GM19035 (cell line): ENCODE results near the gene AGXT2.

Experiments used
- ATAC-seq: cut with Tn5 transposase; IDR thresholded peaks from one replicate; pipeline ENCODE4 v1.9.1; 2021; ENCODE audit not compliant: unreplicated experiment

The AGXT2 gene, protein sequence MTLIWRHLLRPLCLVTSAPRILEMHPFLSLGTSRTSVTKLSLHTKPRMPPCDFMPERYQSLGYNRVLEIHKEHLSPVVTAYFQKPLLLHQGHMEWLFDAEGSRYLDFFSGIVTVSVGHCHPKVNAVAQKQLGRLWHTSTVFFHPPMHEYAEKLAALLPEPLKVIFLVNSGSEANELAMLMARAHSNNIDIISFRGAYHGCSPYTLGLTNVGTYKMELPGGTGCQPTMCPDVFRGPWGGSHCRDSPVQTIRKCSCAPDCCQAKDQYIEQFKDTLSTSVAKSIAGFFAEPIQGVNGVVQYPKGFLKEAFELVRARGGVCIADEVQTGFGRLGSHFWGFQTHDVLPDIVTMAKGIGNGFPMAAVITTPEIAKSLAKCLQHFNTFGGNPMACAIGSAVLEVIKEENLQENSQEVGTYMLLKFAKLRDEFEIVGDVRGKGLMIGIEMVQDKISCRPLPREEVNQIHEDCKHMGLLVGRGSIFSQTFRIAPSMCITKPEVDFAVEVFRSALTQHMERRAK

DNA sequence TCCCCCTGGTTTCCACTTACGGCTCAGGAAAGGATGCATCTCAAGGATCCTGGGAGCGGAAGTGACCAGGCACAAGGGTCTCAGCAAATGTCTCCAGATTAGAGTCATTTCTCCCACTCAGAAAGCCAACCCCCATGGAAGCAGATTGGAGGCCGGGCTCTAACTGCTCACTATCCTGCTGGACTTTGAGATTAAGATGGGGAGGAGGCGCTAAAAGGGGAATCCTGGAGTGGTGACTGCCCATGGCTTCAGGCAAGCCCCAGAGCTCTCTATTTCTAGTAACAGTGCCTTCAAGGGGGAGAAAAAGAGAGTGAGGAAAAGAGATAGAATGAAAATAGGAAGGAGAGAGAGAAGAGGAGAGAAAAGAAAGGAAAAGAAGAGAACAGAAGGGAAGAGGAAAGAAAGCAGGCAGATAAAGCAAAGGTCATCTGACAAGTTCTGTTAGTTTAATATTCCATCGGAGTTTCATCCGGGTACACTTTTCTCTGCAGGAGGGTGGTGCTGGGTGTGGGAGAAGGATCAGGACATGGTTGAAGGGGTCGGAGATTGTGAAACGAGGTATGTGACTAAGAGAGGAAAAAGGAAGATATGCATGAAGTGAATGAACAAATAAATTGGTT, at the start of gene AGXT2:
Gene AGXT2 (minus strand): TSS at position 165 of the 620 bp plus-strand sequence. CDS start 57 bp downstream, at position 108.
- no peak for ATAC-seq

DNA sequence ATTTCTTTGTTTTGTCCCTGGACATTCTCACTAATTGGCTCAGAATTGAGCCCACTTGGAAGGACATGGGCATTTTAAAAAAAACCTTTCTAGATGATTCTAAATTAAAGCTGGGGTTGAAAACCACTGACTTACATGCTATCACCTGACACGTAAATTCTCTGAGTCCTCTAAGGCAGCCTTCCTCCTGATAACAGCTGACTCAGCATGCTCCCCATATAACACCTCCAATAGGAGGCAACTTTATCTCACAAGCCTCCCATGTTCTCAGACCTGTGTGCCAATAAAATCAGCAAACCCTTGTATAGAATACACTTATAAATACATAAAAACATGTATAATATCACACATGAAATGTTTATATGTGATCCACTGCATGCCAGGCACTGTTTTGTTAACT, 49.2 kb upstream of the AGXT2 start:
- ATAC-seq: no peak

DNA sequence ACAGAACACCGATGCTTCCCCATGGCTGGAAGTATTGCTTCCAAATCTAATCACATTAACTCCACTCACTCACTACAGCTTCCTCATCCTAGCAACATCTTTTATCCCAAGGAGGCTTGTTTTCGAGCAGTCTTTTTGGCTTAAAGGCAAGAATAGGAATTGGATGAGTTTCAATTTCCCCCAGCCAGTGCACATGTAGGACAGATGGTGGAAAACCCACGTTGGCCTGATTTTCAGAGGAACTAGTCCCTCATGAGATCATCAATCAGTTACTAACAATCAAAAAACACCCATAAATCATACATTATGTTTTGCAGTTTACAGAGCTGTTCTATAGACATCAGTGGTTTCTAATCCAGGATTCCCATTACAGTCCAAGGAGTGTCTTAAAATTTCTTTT, 48.5 kb upstream of the AGXT2 start:
- no peak for ATAC-seq

DNA sequence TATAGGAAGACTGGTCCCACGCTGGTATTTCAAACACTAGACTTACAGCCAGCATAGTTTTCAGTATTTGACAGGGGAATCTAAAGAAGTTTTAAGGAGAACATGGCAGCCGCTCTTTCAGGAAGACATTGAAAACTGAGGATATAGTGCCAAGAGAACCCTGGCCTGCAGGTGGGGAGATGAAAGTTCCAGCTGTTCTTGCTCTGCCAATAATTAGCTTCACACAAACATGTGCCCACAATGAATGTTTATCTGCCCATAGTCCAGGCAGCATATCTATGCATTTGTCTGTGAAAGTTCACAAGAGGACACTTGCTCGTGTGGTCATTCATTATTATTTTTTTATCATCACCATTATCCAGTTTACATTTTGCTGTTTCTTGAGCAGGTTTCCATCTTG, 47.6 kb upstream of the AGXT2 start:
- no peak for ATAC-seq

DNA sequence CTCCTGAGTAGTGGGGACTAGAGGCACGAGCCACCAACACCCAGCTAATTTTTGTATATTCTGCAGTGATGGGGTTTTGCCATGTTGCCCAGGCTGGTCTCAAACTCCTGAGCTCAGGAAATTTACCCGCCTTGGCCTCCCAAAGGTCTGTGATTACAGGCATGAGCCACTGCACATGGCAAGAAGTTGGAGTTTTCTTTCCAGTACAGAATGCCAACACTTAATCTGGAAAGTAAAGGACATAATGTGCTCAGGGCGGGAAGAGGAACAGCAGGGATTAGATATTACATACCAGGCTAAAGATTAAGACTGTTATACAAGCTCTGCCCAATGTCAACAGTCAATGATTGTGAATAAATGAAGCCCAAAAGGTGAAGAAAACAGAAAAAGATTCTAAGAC, 47.2 kb upstream of the AGXT2 start:
- ATAC-seq: no peak

DNA sequence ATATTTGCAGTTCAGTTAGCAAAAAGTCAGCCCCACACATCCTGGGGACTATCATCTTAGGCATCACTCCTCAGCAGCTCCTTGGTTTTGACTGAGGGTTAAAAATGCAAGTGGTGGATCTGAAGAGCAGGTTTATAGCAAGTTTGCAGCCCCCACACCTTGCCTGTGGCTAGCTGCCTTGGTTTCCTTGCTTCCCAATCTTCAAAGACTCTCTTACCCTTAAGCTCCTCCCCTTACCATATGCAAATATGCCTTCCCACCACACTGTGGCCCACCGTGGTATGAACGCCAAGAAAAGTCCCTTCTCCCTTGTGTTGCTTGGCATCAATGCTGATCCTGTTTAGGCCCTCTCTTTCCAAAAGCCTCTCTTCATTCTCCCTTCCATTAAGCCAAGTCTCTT, 45.0 kb upstream of the AGXT2 start:
- ATAC-seq: no peak

DNA sequence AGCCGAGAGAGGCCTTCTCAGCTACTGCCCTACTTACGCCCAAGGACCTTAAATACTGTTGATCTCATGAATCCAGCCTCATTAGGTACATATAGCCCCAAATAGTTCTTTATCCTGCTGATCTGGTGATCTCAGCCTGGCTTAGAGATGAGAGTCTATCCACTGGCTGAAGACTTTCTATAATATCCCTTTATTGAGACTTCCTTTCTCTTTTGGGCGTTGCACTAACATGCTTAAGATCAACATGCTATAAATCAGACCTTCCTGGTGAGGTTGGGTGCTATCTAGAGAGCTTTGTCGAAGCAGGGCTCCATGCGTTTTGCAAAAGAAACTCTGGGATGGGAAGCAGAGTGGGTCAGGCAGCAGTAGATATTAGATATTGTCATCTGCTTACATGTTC, 44.0 kb upstream of the AGXT2 start:
- ATAC-seq: no peak

DNA sequence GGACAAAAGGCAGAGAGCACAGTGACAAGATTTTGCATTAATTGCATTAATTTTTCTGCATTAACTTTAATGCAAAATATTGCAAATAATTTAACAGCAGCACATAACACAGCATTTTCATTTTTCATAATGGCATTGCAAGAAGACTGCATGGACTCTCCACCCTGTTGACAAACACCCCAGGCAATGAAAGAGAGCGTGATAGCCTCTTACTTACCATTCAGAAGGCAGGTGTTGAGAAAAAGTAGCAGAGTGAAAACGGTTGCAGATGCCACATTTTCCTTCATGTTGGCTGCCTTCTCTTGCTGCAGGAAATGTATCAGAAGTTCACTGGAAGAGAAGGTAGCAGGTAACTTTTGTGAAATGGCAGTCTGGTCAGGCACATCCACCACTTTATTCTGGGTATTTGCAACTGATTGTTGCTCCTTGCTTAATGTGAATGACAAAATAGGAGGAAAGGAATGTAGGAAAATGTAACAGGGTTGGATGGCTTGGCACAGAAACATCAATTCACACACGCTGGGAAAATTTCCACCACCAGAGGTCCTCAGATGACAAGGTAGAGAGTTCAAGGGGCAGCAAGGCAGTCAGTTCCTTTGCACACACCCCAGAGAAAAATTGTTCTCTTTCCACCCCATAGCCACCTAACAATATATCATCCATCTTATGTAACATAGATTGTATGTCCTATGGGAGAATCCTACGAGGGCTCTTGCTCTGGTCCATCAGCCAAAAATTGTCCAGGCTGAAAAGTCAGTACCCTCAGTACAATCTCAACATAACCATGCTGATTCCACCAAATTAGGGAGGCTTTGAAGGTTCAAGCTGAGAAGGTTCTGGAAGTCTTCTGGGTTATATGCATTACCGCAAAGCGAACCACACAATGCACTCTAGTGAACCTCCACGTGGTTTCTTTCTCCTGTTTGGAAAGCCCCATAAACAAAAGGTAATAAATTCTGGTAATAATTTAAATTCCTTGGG, 41.9 kb upstream of the AGXT2 start:
- ATAC-seq: peak; percentile 63

DNA sequence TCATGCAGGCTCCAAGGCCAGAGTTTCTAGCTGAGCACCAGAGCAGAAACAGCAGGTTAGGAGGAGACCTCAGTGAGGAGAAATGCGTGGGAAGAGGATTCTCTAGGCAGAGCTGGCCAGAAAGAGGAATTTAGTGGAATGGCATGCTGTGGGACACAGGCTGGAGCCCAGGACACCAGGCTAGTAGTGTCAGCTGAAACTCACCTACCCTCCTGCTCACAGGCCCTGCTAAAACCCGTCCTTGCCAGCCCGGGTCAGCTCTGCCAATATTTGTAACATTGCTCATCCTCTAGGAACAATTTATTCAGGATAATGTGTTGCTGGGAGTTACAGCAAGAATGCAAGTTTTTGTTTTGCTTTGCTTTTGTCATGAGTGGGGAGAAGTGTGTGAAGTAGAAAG, 40.2 kb upstream of the AGXT2 start:
- no peak for ATAC-seq

DNA sequence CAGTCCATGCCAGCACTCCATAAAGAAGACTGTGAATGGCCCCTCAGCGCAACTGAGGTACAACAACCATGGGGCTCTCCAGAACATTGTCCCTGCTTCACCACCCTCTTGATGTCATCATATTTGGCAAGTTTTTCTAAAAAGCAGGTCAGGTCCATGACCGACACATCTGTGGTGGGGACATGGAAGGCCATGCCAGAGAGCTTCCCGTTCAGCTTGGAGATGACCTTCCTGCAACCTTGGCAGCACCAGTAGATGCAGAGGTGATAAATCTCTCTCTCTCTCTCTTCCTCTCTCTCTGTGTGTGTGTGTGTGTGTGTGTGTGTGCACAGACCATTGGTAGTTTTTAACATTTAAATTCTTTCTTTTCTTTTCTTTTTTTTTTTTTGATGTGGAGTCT, 35.4 kb upstream of the AGXT2 start:
- ATAC-seq: no peak

DNA sequence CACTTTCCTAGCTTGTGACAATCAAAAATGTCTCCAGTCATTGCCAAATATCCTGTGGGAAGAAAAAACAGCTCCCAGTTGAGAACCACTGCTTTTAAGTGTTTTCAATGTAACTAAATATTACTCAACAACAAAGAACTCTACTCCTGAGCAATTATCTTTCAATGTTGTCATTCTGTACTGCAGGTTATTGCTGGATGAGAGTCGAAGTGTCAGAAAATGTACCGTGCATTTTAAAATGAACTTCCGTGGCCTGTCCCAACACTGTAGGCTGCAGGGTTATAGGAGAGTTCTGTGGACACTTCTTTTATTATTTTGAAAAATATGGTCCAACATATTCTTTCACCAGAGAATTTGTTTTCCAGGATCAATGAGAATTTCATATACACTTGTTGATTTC, 34.8 kb upstream of the AGXT2 start:
- no peak for ATAC-seq

DNA sequence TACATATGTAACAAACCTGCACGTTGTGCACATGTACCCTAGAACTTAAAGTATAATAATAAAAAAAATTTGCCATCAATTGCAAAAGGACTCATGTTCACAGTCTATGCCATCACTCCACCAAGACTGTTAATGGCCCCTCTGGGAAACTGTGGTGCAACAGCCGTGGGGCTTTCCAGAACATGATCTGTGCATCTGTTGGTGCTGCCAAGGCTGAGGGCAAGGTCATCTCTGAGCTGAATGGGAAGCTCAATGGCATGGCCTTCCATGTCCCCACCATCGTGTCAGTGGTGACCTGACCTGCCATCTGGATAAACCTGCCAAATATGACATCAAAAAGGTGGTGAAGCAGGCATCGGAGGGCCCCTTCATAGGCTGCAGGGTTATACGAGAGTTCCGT, 33.4 kb upstream of the AGXT2 start:
- ATAC-seq: no peak

DNA sequence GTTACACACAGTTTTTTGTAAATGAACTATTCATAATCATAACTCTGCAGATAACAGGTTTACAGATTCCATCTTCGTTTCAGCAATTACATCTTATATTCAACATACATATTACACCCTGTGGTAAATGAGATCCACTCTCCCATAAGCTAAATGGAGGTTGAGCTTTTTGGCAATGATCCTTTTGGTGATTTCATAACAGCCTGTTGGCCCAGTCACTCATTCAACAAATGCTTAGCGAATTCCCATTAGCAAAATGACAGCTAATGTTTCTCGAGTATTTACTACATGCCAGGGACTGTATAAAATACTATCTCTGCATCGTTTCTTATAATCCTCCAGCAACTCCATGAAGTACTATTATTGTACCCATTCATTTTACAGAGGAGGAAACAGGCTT, 25.4 kb upstream of the AGXT2 start:
- no peak for ATAC-seq

DNA sequence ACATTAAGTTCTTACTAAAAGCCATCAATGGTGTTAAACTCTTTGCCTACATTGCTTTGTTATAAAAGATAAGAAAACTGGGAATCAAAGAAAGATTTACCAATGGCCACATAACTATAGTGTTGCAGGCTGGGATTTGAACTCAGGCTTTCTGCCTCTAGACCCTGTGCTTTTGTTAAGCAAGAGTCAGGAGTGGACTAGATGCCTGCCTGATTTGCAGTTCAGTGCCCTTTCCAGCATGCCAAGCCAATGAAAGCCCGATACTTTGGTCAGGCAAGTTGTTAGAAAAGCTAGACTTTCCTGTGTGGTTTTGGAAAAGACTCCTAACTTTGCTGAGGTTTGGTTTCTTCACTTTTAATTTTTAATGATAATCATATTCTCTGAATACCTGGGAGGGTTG, 21.4 kb upstream of the AGXT2 start:
- ATAC-seq: no peak

DNA sequence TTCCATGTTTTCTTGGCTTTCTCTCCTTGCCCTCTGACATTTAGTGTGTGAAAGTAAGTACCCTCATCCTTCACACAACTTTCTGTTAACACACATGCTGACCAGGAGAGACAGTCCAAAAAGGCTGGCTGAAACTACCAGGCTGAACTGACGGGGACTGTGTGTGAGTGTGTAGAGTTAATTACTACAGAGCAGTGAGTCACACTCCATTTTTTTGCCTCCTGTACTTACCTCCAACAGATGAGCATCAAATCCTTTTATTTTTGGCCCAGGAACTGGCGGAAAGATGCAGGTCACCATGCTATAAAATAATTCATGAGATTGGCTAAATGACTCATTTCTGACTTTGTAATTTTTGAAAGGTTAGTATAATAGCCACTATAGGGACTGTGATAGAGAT, 20.2 kb upstream of the AGXT2 start:
- no peak for ATAC-seq

DNA sequence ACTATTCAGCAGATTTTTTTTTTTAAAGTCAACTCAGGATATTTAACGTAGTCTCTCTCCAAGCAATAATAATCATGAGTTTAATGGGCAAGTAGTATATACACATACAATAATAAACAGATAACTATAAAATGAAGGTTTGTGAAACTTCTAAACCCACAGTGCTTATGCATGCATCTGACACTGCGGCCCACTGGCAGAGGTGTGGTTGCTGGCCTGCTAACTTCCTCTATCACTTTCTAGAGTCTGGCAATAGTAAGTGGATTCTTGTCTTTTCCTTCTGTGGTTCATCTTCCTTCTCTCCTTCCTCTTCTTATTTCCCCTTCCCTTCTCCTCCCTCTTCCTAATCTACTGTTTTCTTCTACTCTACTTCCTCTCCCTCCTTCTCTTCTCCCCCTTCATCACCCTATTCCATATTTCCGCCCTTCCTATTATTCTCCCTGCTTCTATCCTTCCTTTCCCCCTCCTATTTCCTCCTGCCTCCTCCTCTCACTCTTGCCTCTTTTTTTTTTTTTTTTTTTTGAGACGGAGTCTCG, 18.6 kb upstream of the AGXT2 start:
- ATAC-seq: no peak

DNA sequence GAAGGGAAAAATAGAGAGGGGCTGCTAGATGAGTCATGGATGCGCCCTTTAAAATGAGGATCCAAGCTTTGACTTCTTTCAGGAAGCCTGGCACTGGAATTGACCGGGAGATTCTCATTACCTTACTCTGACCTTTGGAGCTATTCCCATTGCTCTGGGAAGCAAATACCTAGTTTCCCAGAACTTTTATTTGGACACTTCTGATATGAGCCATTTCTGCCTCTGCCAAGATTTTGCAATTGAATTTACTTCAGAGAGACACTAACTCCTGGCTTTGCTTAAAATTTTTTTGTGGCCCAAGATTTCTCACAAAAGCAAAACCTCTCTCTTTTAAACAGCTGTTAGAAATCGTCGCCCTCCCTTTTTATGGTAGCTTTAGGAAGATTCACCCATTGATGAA, 15.7 kb upstream of the AGXT2 start:
- no peak for ATAC-seq

DNA sequence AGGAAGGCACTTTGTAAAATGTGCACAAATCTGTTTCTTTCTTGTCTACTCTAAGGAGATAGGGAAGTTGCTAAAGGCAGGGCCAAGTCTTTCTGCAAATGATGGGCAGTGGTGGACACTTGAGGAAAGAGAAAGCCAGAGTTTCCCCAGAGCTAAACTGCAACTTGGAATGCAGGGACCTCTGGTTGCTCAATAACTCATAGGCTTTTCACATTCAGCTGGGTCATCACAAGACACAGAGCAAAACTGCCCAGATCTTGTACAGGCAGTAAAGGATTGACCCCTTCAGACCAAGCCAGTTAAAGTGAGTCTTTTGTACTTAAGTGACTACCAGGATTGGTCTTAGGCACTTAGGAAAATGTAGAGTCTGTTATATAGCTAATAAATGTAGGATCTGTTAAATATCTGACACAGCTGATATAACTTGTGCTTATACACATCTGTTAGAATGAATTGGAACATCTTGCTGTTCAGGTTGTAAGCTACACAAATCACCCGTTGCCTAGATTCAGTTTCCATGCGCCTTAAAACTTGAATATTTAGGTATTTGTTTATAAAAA, 13.5 kb upstream of the AGXT2 start:
- ATAC-seq: no peak

DNA sequence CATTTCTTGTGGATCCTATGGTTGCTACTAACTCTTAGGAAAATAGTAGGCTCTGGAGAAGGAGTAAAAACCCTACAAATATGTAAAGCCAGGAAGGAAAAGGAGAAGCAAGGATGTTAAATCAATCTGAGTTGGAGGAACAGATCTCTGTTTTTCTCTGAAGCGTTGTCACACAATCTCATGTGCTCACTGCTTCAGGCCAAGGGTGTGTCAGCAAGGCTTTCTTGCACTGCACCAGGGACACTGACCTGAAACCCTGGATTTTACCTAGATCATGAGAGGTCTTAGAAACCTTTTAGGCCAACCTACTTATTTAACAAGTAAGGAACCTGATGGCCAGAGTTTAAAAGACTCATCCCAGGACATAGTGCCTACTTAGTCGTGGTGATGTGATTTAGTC, 12.5 kb upstream of the AGXT2 start:
- no peak for ATAC-seq

DNA sequence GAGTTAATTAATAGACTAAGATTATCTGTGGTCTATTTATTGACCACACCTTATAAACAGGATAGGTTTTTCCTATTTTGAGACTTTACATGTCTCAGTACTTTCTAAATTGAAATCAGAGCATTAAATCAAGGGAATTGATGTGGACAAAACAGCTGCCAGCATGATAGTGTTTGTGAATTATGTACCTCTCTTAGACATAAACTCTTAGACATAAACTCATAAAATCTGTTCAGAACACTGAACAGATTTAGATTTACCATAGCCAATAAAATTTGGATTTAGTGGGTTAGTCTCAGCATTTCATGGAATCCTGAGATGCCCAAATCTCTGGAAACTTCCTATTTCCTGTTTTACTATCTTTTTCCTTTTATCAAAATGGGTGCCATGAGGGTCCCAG, 11.5 kb upstream of the AGXT2 start:
- no peak for ATAC-seq

DNA sequence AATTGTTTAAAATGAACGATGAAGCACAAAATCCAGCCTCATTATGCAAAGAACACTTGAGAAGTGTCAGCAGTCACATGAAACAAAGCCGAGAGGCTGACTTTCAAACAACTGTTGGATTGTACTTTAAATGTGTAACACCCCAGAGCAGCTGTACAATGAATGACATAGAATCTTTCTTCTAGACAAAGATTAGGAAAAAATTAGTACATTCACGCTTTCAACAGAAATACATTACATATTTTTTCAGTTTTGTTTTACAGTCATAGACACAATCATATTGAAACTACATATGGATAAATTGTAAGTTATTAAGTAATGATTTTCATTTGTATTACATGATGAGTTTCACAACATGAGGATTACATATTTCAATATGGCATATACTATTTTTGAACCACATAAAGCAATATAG, 10.6 kb upstream of the AGXT2 start:
- ATAC-seq: peak; percentile 79
